NCI-H128 (cell line): ENCODE results near the gene MOB3B.
A peak's percentile ranks its signal among the peaks of the same experiment; 100 is the strongest.

Experiments used
- DNase-seq: peaks from one replicate; lab custom pipeline; 2025; ENCODE audit not compliant: unreplicated experiment; lab: John Stamatoyannopoulos, UW

MOB3B gene

GRCh38 chr9:27369591-27369990 lies 160.0 kb downstream of the MOB3B start:
- no peak for DNase-seq

DNA sequence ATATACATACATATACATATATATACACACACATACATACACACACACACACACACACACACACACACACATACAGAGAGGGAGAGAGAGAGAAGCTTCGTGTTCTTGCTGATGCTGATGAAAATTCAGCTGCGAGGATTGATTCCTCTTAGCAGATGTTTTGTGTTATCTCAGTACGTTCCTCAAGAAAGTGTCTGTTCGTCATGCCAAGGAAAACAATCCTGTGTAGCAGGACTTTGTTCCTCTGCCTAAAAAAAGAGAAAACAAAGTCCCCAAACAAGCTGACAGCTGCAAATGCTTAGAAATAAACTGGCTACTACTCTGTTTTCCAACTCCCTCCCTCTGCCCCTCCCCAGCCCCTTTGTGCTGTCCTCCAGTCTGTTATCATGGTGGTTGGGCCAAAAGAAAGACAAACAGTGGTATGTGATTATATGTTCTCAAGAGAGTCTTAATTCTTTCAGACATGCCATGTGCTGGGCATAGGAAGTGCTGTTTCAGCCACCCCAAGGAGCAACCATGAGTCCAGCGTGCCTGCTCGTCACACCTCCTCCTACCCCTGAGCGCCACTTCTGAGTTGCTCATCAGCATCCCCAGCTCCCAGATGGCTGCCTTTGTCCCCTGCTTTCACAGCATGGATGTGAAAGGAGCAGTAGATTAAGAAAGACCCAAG lies 161.2 kb downstream of the MOB3B start:
- no peak for DNase-seq

GRCh38 chr9:27367921-27368315 lies 161.7 kb downstream of the MOB3B start:
- DNase-seq, result no peak

- DNase-seq, result no peak
Observed at GRCh38 chr9:27367175-27367798, 162.3 kb downstream of the MOB3B start.

DNA sequence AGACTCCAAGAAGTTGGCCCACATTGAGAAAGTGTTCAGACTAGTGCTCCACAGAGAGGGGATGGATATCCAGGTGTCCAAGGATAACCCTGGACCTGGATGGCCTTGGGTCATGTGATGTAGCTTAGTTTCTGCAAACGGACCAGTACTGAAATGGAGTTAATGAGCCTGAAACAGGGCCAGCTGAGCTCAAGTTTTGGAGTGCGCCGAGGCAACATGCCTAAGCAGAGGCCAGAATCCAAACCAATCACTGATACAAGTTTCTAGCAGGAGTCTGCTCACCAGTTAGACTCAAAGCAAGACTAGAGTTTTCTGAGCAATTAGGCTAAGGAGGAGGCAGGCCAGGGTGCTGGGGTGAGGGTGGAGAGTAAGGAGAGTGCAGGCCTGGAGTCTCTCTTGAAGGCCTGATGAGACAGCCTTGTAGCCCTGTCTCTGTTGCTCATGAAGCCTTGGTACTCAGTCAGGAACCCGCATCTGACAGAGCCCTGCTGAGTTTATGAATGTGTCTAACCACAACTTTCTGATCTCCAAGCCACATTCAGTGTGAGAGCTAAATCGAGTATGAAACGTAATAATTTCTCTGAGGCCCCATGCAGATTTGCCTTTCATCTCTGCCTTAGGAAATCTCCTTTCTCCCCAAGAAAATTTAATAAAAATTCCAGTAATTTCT lies 163.8 kb downstream of the MOB3B start:
- DNase-seq, result no peak

DNA sequence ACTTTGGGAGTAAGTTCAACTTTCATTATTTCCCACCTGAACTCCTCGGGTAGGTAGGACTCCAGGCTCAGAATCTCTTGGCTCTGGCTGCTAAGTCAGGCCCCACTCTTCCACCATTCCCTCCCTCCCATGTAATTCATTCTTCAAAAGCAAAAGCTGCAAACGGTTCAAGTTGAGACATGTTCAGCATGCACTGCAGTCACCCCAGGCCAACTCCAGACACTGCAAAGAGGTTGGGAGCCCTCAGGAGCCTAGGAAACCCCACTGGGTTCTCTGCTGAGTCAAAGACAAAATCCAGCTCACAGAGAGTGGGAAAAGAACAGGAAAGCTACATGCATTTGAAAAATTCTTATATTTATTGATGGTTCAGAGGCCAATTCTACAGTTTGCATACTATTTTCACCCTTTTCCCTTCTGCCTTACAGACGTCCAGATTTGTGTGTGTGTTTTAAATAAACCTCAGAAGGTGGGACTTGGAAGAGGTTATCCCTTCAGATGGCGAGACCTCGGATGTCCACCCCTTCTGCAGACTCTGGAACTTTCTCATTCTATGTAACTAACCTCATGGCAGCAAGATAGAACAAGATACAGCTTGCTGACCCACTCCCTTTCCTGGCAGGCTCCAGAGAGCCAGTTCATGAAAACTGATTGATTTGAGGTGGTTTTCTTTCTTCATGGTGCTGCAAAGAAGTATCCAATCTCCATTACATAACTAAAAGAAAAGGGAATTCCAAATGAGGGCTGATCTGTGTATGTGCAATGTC lies 167.0 kb downstream of the MOB3B start:
- DNase-seq, result no peak

- no peak for DNase-seq
Observed at GRCh38 chr9:27361492-27361891, 168.1 kb downstream of the MOB3B start.

GRCh38 chr9:27359763-27360162 lies 169.9 kb downstream of the MOB3B start:
- no peak for DNase-seq

DNA sequence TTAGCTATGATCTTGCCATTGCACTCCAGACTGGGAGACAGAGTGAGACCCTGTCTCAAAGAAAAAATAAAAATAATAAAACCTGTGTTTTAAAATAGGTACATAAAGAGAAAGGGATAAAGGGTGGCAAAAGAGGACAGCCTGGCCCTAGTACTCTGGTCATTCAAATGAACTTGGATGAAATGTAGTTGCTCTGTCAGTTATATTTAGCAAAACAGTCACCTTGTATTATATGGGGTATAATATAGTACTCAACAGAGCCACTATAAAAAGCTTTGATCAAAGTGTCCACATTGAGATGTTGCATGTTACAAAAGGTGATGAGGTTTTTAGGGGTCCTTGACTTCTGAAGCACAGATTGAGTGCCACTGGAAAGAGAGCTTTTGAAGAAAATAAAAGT lies 171.6 kb downstream of the MOB3B start:
- DNase-seq, result peak; percentile 45

- DNase-seq, result no peak
Observed at GRCh38 chr9:27356446-27356845, 173.2 kb downstream of the MOB3B start.

- DNase-seq, result no peak
Observed at GRCh38 chr9:27355166-27355565, 174.4 kb downstream of the MOB3B start.

DNA sequence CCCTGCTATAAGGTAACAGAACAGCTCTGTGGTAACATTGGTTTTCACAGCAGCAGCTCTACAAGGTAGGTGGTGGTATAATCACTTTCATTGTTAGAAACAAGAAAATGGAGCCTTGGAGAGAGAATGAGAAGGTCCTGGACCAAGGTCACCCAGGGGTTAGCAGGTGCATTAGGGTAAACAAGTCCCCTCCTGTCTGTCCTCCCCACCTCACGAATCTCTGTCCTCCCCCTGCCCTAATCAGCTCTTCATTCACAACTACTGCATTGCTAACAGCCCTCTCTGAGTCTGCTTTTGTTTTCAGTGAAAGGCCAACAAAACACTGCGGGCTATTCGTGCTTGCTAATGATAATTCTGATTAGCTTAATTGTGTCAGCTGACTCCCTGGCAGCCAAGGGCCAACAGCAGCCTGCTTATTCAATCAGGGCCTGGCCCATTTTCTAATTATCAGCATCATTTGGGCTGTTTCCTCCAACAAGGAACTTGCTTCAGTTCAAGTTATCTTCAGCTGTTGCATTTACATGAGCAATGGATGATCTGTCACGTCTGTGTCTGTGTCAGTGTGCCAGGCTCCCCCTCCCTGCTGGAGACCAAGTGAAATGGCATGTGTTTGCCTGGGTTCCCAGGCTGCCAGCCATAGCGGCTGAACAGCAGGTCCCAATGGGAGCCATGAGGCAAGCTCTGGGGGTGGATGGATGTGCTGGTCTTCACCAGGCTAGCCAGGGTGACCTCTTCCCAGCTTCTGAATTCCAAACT lies 176.0 kb downstream of the MOB3B start:
- DNase-seq, result no peak

GRCh38 chr9:27353166-27353473 lies 176.5 kb downstream of the MOB3B start:
- DNase-seq, result no peak

GRCh38 chr9:27352457-27353165 lies 177.0 kb downstream of the MOB3B start:
- DNase-seq, result no peak

- DNase-seq, result no peak
Observed at GRCh38 chr9:27351438-27351837, 178.2 kb downstream of the MOB3B start.

DNA sequence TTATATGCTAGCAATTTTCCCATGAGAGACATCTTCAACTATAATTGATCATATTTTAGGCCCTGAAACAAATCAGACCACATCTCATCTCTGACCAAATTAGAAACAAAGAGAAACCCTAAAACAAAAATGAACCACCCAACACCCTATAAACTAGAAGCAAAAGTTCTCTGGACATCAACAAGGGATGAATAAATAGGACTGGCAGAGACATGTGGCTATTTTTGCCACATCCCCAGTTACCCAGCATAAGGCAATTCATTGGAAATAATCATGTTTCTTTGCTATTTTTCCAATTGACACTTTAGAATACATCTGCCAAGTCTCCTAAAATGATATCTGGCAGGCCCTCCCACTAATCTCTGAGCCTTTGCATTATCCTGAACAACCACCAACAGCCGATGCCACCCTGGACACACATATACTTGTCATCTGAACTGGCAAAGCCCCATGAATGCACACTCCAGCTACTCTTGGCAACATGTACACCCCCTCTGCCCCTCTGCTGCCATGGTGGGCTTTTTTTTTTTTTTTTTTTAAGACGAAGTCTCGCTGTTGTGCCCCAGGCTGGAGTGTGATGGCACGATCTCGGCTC lies 179.1 kb downstream of the MOB3B start:
- DNase-seq, result no peak

DNA sequence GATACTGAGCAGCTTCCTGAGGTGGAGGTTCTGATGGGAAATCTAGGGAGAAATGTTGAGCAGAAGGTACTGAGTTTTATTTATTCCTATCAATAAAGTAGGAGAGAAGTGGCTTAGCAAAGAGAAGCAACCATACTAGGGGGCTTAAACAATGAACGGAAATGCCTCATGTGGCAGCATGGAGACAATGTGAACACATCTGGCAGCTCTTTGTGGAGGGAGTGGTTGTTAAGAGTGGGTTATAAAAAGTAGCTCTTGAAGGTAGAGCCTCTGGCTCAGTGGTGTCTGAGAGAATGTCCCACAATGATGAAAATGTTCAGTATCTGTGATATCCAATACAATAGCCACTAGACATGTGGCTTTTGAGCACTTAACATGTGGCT lies 179.9 kb downstream of the MOB3B start:
- DNase-seq, result no peak

- DNase-seq, result no peak
Observed at GRCh38 chr9:27348785-27349697, 180.6 kb downstream of the MOB3B start.

DNA sequence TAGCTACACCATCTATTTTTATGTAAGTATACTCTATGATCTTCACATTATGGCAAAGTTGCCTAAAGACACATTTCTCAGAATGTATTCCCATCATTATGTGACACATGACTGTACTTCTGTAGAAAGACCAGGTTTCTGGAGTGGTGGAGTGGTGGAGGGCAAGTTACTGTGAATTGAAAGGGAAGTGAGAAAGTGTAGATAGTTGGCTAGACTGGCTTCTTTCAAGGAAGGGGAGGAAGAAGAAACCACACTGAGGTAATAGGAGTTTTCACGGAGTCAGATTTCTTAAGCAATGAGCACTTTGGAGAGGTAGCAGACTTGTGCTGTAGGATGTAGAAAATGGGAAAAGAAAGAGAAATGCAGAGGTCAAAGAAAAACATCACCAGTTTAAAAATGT lies 181.7 kb downstream of the MOB3B start:
- DNase-seq, result no peak
